ENCODE measurements around the gene NFX1.

The NFX1 gene

GRCh38 chr9:33265211-33265865, 25.0 kb upstream of the NFX1 start:
- 6% methylated on average over 11 of the region's 13 CpGs for WGBS (ENCODE audit: insufficient coverage)
- POLR2A ChIA-PET, result interaction anchor here (0.8 kb wide), 1 partner anchor 687 kb away, joined by 3 read pairs; no protein-coding TSS in a partner anchor
- CTCF ChIA-PET, result interaction anchor here (0.6 to 1.6 kb wide), 5 partner anchors 18 to 189 kb away, joined by 3 to 4 read pairs (median 3); partner anchors contain the start of genes NFX1 and SMU1
- Histone ChIP-seq H3K9me3 (ENCODE audit: control extremely low read depth in 1 of 5, control insufficient read depth in 4 of 5, insufficient read depth in 2 of 5, low read depth in 1 of 5, low read length in 4 of 5) (no peaks in the 10 kb centered on the region), H3K36me3 (ENCODE audit: control insufficient read depth in 4 of 4, insufficient read depth in 4 of 4, low read length in 3 of 4) (peaks cover 4 to 48% (median 25%) of the 10 kb centered on the region in 4 experiments), H3K4me1 (ENCODE audit: control extremely low read depth in 1 of 4, control insufficient read depth in 4 of 4, insufficient read depth in 4 of 4, low read length in 3 of 4) (peaks cover 8 to 32% (median 21%) of the 10 kb centered on the region in 4 experiments), H3K27me3 (replicated peaks in 2 of 5; ENCODE audit: control insufficient read depth in 4 of 5, insufficient read depth in 5 of 5, low read length in 4 of 5) (no peaks in the 10 kb centered on the region), H3K27ac (ENCODE audit: insufficient read depth in 1 of 2, low read depth in 1 of 2, low read length in 2 of 2, poor library complexity in 1 of 2, severe bottlenecking in 2 of 2) (peak overlapping the region; percentile 77 to 93), H3K4me3 (ENCODE audit: control insufficient read depth in 1 of 7, extremely low read depth in 1 of 7, insufficient read depth in 4 of 7, low read depth in 2 of 7, low read length in 6 of 7) (peak overlapping the region; percentile 66 to 99 (median 95))
- DNase-seq, result peak in 2 of 3 donors; percentile 42 to 43

GRCh38 chr9:33267151-33267767, 23.1 kb upstream of the NFX1 start:
- no peak overlapping the region for H3K4me3 ChIP-seq (ENCODE audit: control insufficient read depth in 1 of 7, extremely low read depth in 1 of 7, insufficient read depth in 4 of 7, low read depth in 2 of 7, low read length in 6 of 7)
- ChIA-PET POLR2A (no interaction called here), CTCF (no interaction called here)

GRCh38 chr9:33270146-33270545, 20.2 kb upstream of the NFX1 start:
- Histone ChIP-seq H3K4me3 (ENCODE audit: control insufficient read depth in 1 of 7, extremely low read depth in 1 of 7, insufficient read depth in 4 of 7, low read depth in 2 of 7, low read length in 6 of 7) (no peak overlapping the region), H3K27me3 (replicated peaks in 2 of 5; ENCODE audit: control insufficient read depth in 4 of 5, insufficient read depth in 5 of 5, low read length in 4 of 5) (no peaks in the 10 kb centered on the region), H3K9me3 (ENCODE audit: control extremely low read depth in 1 of 5, control insufficient read depth in 4 of 5, insufficient read depth in 2 of 5, low read depth in 1 of 5, low read length in 4 of 5) (no peaks in the 10 kb centered on the region), H3K27ac (ENCODE audit: insufficient read depth in 1 of 2, low read depth in 1 of 2, low read length in 2 of 2, poor library complexity in 1 of 2, severe bottlenecking in 2 of 2) (no peak overlapping the region), H3K36me3 (ENCODE audit: control insufficient read depth in 4 of 4, insufficient read depth in 4 of 4, low read length in 3 of 4) (peaks cover 19 to 70% (median 35%) of the 10 kb centered on the region in 4 experiments), H3K4me1 (ENCODE audit: control extremely low read depth in 1 of 4, control insufficient read depth in 4 of 4, insufficient read depth in 4 of 4, low read length in 3 of 4) (peaks cover 2 to 15% (median 9%) of the 10 kb centered on the region in 4 experiments)
- WGBS (ENCODE audit: insufficient coverage), result 100% methylated on average over 2 of the region's 3 CpGs
- no peak for DNase-seq
- CTCF ChIA-PET, result interaction anchor here (1.2 kb wide), 1 partner anchor 13 kb away, joined by 6 read pairs; no protein-coding TSS in a partner anchor
- POLR2A ChIA-PET, result no interaction called here

More at GRCh38 chr9:33267151-33267767, 23.1 kb upstream of the NFX1 start:
- Histone ChIP-seq H3K27ac (ENCODE audit: insufficient read depth in 1 of 2, low read depth in 1 of 2, low read length in 2 of 2, poor library complexity in 1 of 2, severe bottlenecking in 2 of 2) (no peak overlapping the region), H3K9me3 (ENCODE audit: control extremely low read depth in 1 of 5, control insufficient read depth in 4 of 5, insufficient read depth in 2 of 5, low read depth in 1 of 5, low read length in 4 of 5) (no peaks in the 10 kb centered on the region), H3K36me3 (ENCODE audit: control insufficient read depth in 4 of 4, insufficient read depth in 4 of 4, low read length in 3 of 4) (peaks cover 8 to 48% (median 26%) of the 10 kb centered on the region in 4 experiments), H3K27me3 (replicated peaks in 2 of 5; ENCODE audit: control insufficient read depth in 4 of 5, insufficient read depth in 5 of 5, low read length in 4 of 5) (no peaks in the 10 kb centered on the region), H3K4me1 (ENCODE audit: control extremely low read depth in 1 of 4, control insufficient read depth in 4 of 4, insufficient read depth in 4 of 4, low read length in 3 of 4) (peaks cover 8 to 32% (median 21%) of the 10 kb centered on the region in 4 experiments)
- DNase-seq, result no peak

GRCh38 chr9:33272061-33272460, 18.3 kb upstream of the NFX1 start:
- Histone ChIP-seq H3K4me3 (ENCODE audit: control insufficient read depth in 1 of 7, extremely low read depth in 1 of 7, insufficient read depth in 4 of 7, low read depth in 2 of 7, low read length in 6 of 7) (no peak overlapping the region), H3K36me3 (ENCODE audit: control insufficient read depth in 4 of 4, insufficient read depth in 4 of 4, low read length in 3 of 4) (peaks cover 29 to 80% (median 48%) of the 10 kb centered on the region in 4 experiments), H3K27me3 (replicated peaks in 2 of 5; ENCODE audit: control insufficient read depth in 4 of 5, insufficient read depth in 5 of 5, low read length in 4 of 5) (no peaks in the 10 kb centered on the region), H3K4me1 (ENCODE audit: control extremely low read depth in 1 of 4, control insufficient read depth in 4 of 4, insufficient read depth in 4 of 4, low read length in 3 of 4) (no peaks in the 10 kb centered on the region), H3K9me3 (ENCODE audit: control extremely low read depth in 1 of 5, control insufficient read depth in 4 of 5, insufficient read depth in 2 of 5, low read depth in 1 of 5, low read length in 4 of 5) (no peaks in the 10 kb centered on the region), H3K27ac (ENCODE audit: insufficient read depth in 1 of 2, low read depth in 1 of 2, low read length in 2 of 2, poor library complexity in 1 of 2, severe bottlenecking in 2 of 2) (no peak overlapping the region)
- POLR2A ChIA-PET, result no interaction called here
- DNase-seq, result no peak
- 100% methylated on average over 1 of the region's 1 CpG for WGBS (ENCODE audit: insufficient coverage)
- CTCF ChIA-PET, result no interaction called here

- H3K27me3 ChIP-seq (replicated peaks in 2 of 5; ENCODE audit: control insufficient read depth in 4 of 5, insufficient read depth in 5 of 5, low read length in 4 of 5), result no peaks in the 10 kb centered on the region
- DNase-seq, result no peak
- no peaks in the 10 kb centered on the region for H3K9me3 ChIP-seq (ENCODE audit: control extremely low read depth in 1 of 5, control insufficient read depth in 4 of 5, insufficient read depth in 2 of 5, low read depth in 1 of 5, low read length in 4 of 5)
- WGBS (ENCODE audit: insufficient coverage), result no CpG with 5 or more reads among the region's 3 CpGs
- no peaks in the 10 kb centered on the region for H3K4me1 ChIP-seq (ENCODE audit: control extremely low read depth in 1 of 4, control insufficient read depth in 4 of 4, insufficient read depth in 4 of 4, low read length in 3 of 4)
- ChIA-PET POLR2A (no interaction called here), CTCF (interaction anchor here (0.7 to 2.2 kb wide), 8 partner anchors 10 to 1230 kb away, joined by 3 to 9 read pairs (median 4); partner anchors contain the start of gene SPINK4)
- no peak overlapping the region for H3K27ac ChIP-seq (ENCODE audit: insufficient read depth in 1 of 2, low read depth in 1 of 2, low read length in 2 of 2, poor library complexity in 1 of 2, severe bottlenecking in 2 of 2)
- H3K4me3 ChIP-seq (ENCODE audit: control insufficient read depth in 1 of 7, extremely low read depth in 1 of 7, insufficient read depth in 4 of 7, low read depth in 2 of 7, low read length in 6 of 7), result no peak overlapping the region
- H3K36me3 ChIP-seq (ENCODE audit: control insufficient read depth in 4 of 4, insufficient read depth in 4 of 4, low read length in 3 of 4), result peaks cover 34 to 81% (median 53%) of the 10 kb centered on the region in 4 experiments
Measured at GRCh38 chr9:33273266-33273971, 16.9 kb upstream of the NFX1 start.

- H3K27ac ChIP-seq (ENCODE audit: insufficient read depth in 1 of 2, low read depth in 1 of 2, low read length in 2 of 2, poor library complexity in 1 of 2, severe bottlenecking in 2 of 2), result no peak overlapping the region
- no peaks in the 10 kb centered on the region for H3K4me1 ChIP-seq (ENCODE audit: control extremely low read depth in 1 of 4, control insufficient read depth in 4 of 4, insufficient read depth in 4 of 4, low read length in 3 of 4)
- no peak overlapping the region for H3K4me3 ChIP-seq (ENCODE audit: control insufficient read depth in 1 of 7, extremely low read depth in 1 of 7, insufficient read depth in 4 of 7, low read depth in 2 of 7, low read length in 6 of 7)
- H3K9me3 ChIP-seq (ENCODE audit: control extremely low read depth in 1 of 5, control insufficient read depth in 4 of 5, insufficient read depth in 2 of 5, low read depth in 1 of 5, low read length in 4 of 5), result no peaks in the 10 kb centered on the region
- no peak for DNase-seq
- peaks cover 36 to 83% (median 55%) of the 10 kb centered on the region in 4 experiments for H3K36me3 ChIP-seq (ENCODE audit: control insufficient read depth in 4 of 4, insufficient read depth in 4 of 4, low read length in 3 of 4)
- no peaks in the 10 kb centered on the region for H3K27me3 ChIP-seq (replicated peaks in 2 of 5; ENCODE audit: control insufficient read depth in 4 of 5, insufficient read depth in 5 of 5, low read length in 4 of 5)
- WGBS (ENCODE audit: insufficient coverage), result no CpG with 5 or more reads among the region's 2 CpGs
- ChIA-PET CTCF (interaction anchor here (0.9 to 2.2 kb wide), 7 partner anchors 9 to 194 kb away, joined by 3 to 9 read pairs (median 4); partner anchors contain the start of gene SPINK4), POLR2A (interaction anchor here (0.6 kb wide), 1 partner anchor 65 kb away, joined by 3 read pairs; no protein-coding TSS in a partner anchor)
Measured at GRCh38 chr9:33273972-33274328, 16.4 kb upstream of the NFX1 start.

All from common myeloid progenitor, CD34-positive (primary cell).